GM21723 (cell line): ENCODE data around the gene HDAC4.
"Not testable (repeated sequence)": the region's sequence is repeated elsewhere in the genome, so short reads cannot be mapped to it uniquely, and the experiment has no call there.

Experiments
- ATAC-seq: cut with Tn5 transposase; IDR thresholded peaks from one replicate; pipeline ENCODE4 v1.9.1; 2021; ENCODE audit warnings: mild to moderate bottlenecking, moderate library complexity; ENCODE audit not compliant: unreplicated experiment

The HDAC4 gene

GRCh38 chr2:239400596-239401066 is at the start of gene HDAC4:
HDAC4 (minus strand) TSS chr2:239401020; CDS start chr2:239352699, 48,321 bp downstream.
- no peak for ATAC-seq

GRCh38 chr2:239449468-239449867 is 48.6 kb upstream of the HDAC4 start:
- not testable (repeated sequence) for ATAC-seq

- no peak for ATAC-seq
These were observed 45.1 kb upstream of the HDAC4 start for GRCh38 chr2:239445771-239446524.

GRCh38 chr2:239444626-239445577 is 44.1 kb upstream of the HDAC4 start:
- no peak for ATAC-seq

- ATAC-seq, result no peak
These were observed 43.1 kb upstream of the HDAC4 start for GRCh38 chr2:239443666-239444567.

- no peak for ATAC-seq
These were observed 42.3 kb upstream of the HDAC4 start for GRCh38 chr2:239443102-239443620.

GRCh38 chr2:239442192-239442591 is 41.4 kb upstream of the HDAC4 start:
- no peak for ATAC-seq

- no peak for ATAC-seq
These were observed 40.6 kb upstream of the HDAC4 start for GRCh38 chr2:239441261-239442078.

GRCh38 chr2:239440511-239440959 is 39.7 kb upstream of the HDAC4 start:
- ATAC-seq, result no peak

GRCh38 chr2:239439754-239440315 is 39.0 kb upstream of the HDAC4 start:
- ATAC-seq, result no peak

- ATAC-seq, result no peak
These were observed 38.4 kb upstream of the HDAC4 start for GRCh38 chr2:239438995-239439753.

- ATAC-seq, result no peak
These were observed 37.5 kb upstream of the HDAC4 start for GRCh38 chr2:239438368-239438767.

- ATAC-seq, result no peak
These were observed 36.0 kb upstream of the HDAC4 start for GRCh38 chr2:239436669-239437335.

GRCh38 chr2:239436076-239436475 is 35.3 kb upstream of the HDAC4 start:
- ATAC-seq, result no peak

- ATAC-seq, result no peak
These were observed 33.1 kb upstream of the HDAC4 start for GRCh38 chr2:239433777-239434403.

GRCh38 chr2:239432174-239432573 is 31.4 kb upstream of the HDAC4 start:
- no peak for ATAC-seq

GRCh38 chr2:239431536-239431935 is 30.7 kb upstream of the HDAC4 start:
- no peak for ATAC-seq
